Raji (cell line): ENCODE results near the gene RRP15.

Experiments used
- POLR2A ChIP-seq: IDR thresholded peaks from 2 replicates; pipeline ENCODE4 v1.6.1; 2011; ENCODE audit warnings: low read depth, low read length, control low read depth; ENCODE audit not compliant: insufficient read depth

RRP15 gene

GRCh38 chr1:218346391-218347204 is 61.5 kb downstream of the RRP15 start:
- TF ChIP-seq POLR2A: no peak

- no peak for TF ChIP-seq POLR2A
Measured at GRCh38 chr1:218347336-218347722, 62.2 kb downstream of the RRP15 start.

- TF ChIP-seq POLR2A: no peak
Measured at GRCh38 chr1:218347723-218348627, 62.9 kb downstream of the RRP15 start.

GRCh38 chr1:218348628-218349071 is 63.6 kb downstream of the RRP15 start:
- TF ChIP-seq POLR2A: no peak

GRCh38 chr1:218349348-218350034 is 64.4 kb downstream of the RRP15 start:
- no peak for TF ChIP-seq POLR2A

- no peak for TF ChIP-seq POLR2A
Measured at GRCh38 chr1:218350035-218350525, 65.0 kb downstream of the RRP15 start.

- no peak for TF ChIP-seq POLR2A
Measured at GRCh38 chr1:218350801-218351266, 65.7 kb downstream of the RRP15 start.

- no peak for TF ChIP-seq POLR2A
Measured at GRCh38 chr1:218351391-218352074, 66.4 kb downstream of the RRP15 start.

GRCh38 chr1:218352075-218352438 is 67.0 kb downstream of the RRP15 start:
- no peak for TF ChIP-seq POLR2A

- no peak for TF ChIP-seq POLR2A
Measured at GRCh38 chr1:218353656-218354055, 68.6 kb downstream of the RRP15 start.

GRCh38 chr1:218355278-218355677 is 70.2 kb downstream of the RRP15 start:
- no peak for TF ChIP-seq POLR2A

- no peak for TF ChIP-seq POLR2A
Measured at GRCh38 chr1:218357211-218357892, 72.3 kb downstream of the RRP15 start.

GRCh38 chr1:218357893-218358232 is 72.8 kb downstream of the RRP15 start:
- TF ChIP-seq POLR2A: no peak
